HepG2 (cell line): Measurements from ENCODE around the gene ITGB5. TPM values are rescaled to one million over a fixed set of nuclear protein-coding genes. Genes with fewer than 3 reads are reported as not detected.

Source experiments
- ATF5 ChIP-seq: sonication (generic); formaldehyde crosslinking; IDR thresholded peaks from 2 replicates; pipeline ENCODE4 v1.4.0; 2020; ENCODE audit warnings: mild to moderate bottlenecking, low read depth, missing genetic modification reagents
- BRD4 ChIP-seq: sonication (generic); formaldehyde crosslinking; IDR thresholded peaks from 2 replicates; pipeline ENCODE4 v1.4.0; 2020; ENCODE audit warnings: missing genetic modification reagents
- HMGXB4 ChIP-seq, 2 experiments: sonication (generic) in 1 of 2; formaldehyde crosslinking in 1 of 2; IDR thresholded peaks; 2 replicates each; pipeline versions ENCODE4 v1.4.0 to v1.6.1; 2018 to 2020; ENCODE audit warnings: missing genetic modification reagents in 2 of 2, borderline replicate concordance in 1 of 2, low read depth in 1 of 2, mild to moderate bottlenecking in 1 of 2, missing biosample characterization in 1 of 2
- HNF4G ChIP-seq, 2 experiments: sonication (generic) in 1 of 2; formaldehyde crosslinking in 1 of 2; IDR thresholded peaks; 2 replicates each; pipeline versions ENCODE4 v1.4.0 to v1.6.1; 2011 to 2020; ENCODE audit warnings: borderline replicate concordance in 2 of 2, low read depth in 2 of 2, mild to moderate bottlenecking in 2 of 2, low read length in 1 of 2, missing genetic modification reagents in 1 of 2, moderate library complexity in 1 of 2
- LCORL ChIP-seq, 2 experiments: fragments of 450-650 bp in 1 of 2; sonication (generic) in 1 of 2; formaldehyde crosslinking in 1 of 2; IDR thresholded peaks; 2 replicates each; pipeline versions ENCODE4 v1.5.0 to v1.6.1; 2017 to 2020; ENCODE audit warnings: antibody characterized with exemption in 1 of 2, missing genetic modification reagents in 1 of 2
- MED1 ChIP-seq: sonication (generic); formaldehyde crosslinking; IDR thresholded peaks from 2 replicates; pipeline ENCODE4 v1.4.0; 2020; ENCODE audit warnings: missing genetic modification reagents
- MXD1 ChIP-seq: sonication (generic); formaldehyde crosslinking; IDR thresholded peaks from 2 replicates; pipeline ENCODE4 v1.4.0; 2020; ENCODE audit warnings: mild to moderate bottlenecking, missing genetic modification reagents
- NFRKB ChIP-seq: fragments of 450-650 bp; IDR thresholded peaks from 2 replicates; pipeline ENCODE4 v1.6.1; 2017
- RFX3 ChIP-seq: IDR thresholded peaks from 2 replicates; pipeline ENCODE4 v1.6.1; 2016; ENCODE audit warnings: missing biosample characterization, missing genetic modification reagents
- SMC3 ChIP-seq: IDR thresholded peaks from 2 replicates; pipeline ENCODE4 v1.6.1; 2011; ENCODE audit warnings: low read length, improper control_type of control experiment
- TCF7 ChIP-seq: sonication (generic); IDR thresholded peaks from 2 replicates; pipeline ENCODE4 v1.6.1; 2016; ENCODE audit warnings: antibody characterized with exemption, low read depth
- TMF1 ChIP-seq: sonication (generic); formaldehyde crosslinking; IDR thresholded peaks from 2 replicates; pipeline ENCODE4 v1.8.1; 2022; ENCODE audit warnings: low read depth, missing genetic modification reagents
- ZBTB10 ChIP-seq: sonication (generic); formaldehyde crosslinking; IDR thresholded peaks from 2 replicates; pipeline ENCODE4 v1.4.0; 2020; ENCODE audit warnings: missing genetic modification reagents, borderline replicate concordance
- ZFX ChIP-seq: sonication (generic); formaldehyde crosslinking; IDR thresholded peaks from 2 replicates; pipeline ENCODE4 v1.4.0; 2020; ENCODE audit warnings: mild to moderate bottlenecking, low read depth, missing genetic modification reagents, moderate library complexity
- ZFYVE20 ChIP-seq: sonication (generic); formaldehyde crosslinking; IDR thresholded peaks from 2 replicates; pipeline ENCODE4 v1.8.0; 2023; ENCODE audit warnings: low read depth, mild to moderate bottlenecking, moderate library complexity, missing genetic modification reagents, borderline replicate concordance
- ZNF275 ChIP-seq: sonication (generic); formaldehyde crosslinking; IDR thresholded peaks from 2 replicates; pipeline ENCODE4 v1.8.0; 2022; ENCODE audit warnings: missing genetic modification reagents, mild to moderate bottlenecking, inconsistent platforms, borderline replicate concordance
- ZNF34 ChIP-seq: sonication (generic); formaldehyde crosslinking; IDR thresholded peaks from 2 replicates; pipeline ENCODE4 v1.4.0; 2020; ENCODE audit warnings: mild to moderate bottlenecking, missing genetic modification reagents, borderline replicate concordance
- ZNF512B ChIP-seq: sonication (generic); formaldehyde crosslinking; IDR thresholded peaks from 2 replicates; pipeline ENCODE4 v1.5.1; 2020; ENCODE audit warnings: missing genetic modification reagents, mild to moderate bottlenecking, borderline replicate concordance
- ZNF776 ChIP-seq: sonication (generic); formaldehyde crosslinking; IDR thresholded peaks from 2 replicates; pipeline ENCODE4 v1.4.0; 2020; ENCODE audit warnings: mild to moderate bottlenecking, missing genetic modification reagents
- polyA plus RNA-seq, 8 experiments: library from polyadenylated mRNA; depleted of rRNA in 3 of 8; stranded (reverse) in 7 of 8; unstranded in 1 of 8; fragments of >200 nt; fragmentation: Illumina TruSeq in 4 of 8; extraction: Trizol in 4 of 8; gene quantifications; 2 replicates each; pipeline versions ENCODE4 v1.2.1 to v1.2.3, GENCODE V29; 2011 to 2016; ENCODE audit warnings: low read depth in 4 of 8, missing spikeins in 1 of 8, mixed read lengths in 1 of 8; ENCODE audit not compliant: insufficient read depth in 1 of 8
- total RNA-seq, 5 experiments: library from RNA; depleted of rRNA; stranded (reverse); fragments of >200 nt; fragmentation: Illumina TruSeq; extraction: Trizol; gene quantifications; 2 replicates each; pipeline ENCODE4 v1.2.3, GENCODE V29; 2016; ENCODE audit warnings: low read depth in 1 of 5

The ITGB5 gene
- total and polyA plus RNA-seq, 2 of the 13 experiments (the other 11 are each of a cell fraction or from before 2014, with no cell fraction given): 74.1 to 343 TPM

- TF ChIP-seq ZNF512B (CRISPR knock-in tag) (no peak), ZNF34 (no peak), ZNF275 (CRISPR knock-in tag) (no peak), ZBTB10 (no peak), ZNF776 (CRISPR knock-in tag) (no peak), ZFX (CRISPR knock-in tag) (peak; percentile 87), BRD4 (CRISPR knock-in tag) (peak; percentile 68; the same call in 1 of the 2 replicates), ATF5 (CRISPR knock-in tag) (no peak), LCORL (IDR thresholded peaks at IDR 0.05) (no peak), LCORL (CRISPR knock-in tag; IDR thresholded peaks at IDR 0.05) (peak; percentile 64; the same call in 1 of the 2 replicates), MED1 (CRISPR knock-in tag) (peak; percentile 97), TCF7 (peak; percentile 59), RFX3 (no peak), ZFYVE20 (CRISPR knock-in tag) (no peak), NFRKB (no peak), MXD1 (CRISPR knock-in tag) (no peak), TMF1 (CRISPR knock-in tag) (no peak), HMGXB4 (CRISPR knock-in tag; IDR thresholded peaks at IDR 0.05; ENCODE audit: borderline replicate concordance in 1 of 2, low read depth in 1 of 2) (0 out of 4 replicates have a peak, but pooled peaks of 1 of the 2 experiments have one; percentile 32), SMC3 (no peak), HNF4G (IDR thresholded peaks at IDR 0.05; ENCODE audit: borderline replicate concordance, low read depth, low read length) (no peak), HNF4G (CRISPR knock-in tag; IDR thresholded peaks at IDR 0.05; ENCODE audit: borderline replicate concordance, low read depth) (no peak; the same call in 1 of the 2 replicates)
These were observed 49.4 kb downstream of the ITGB5 start (continued) for GRCh38 chr3:124837730-124838186.
